Stimulated activated CD4-positive, alpha-beta T cell treated with anti-CD3 and anti-CD28 coated beads, Interleukin-2, amount 100 ng/mL, for 24 hours (primary cell): ENCODE results near the gene FBXO4.
"Not testable (repeated sequence)": the region's sequence is repeated elsewhere in the genome, so short reads cannot be mapped to it uniquely, and the experiment has no call there.

Experiments used
- DNase-seq, 2 donors: peaks; one replicate each; pipeline ENCODE4 v3.0.0-alpha.2; 2020

Gene FBXO4

DNA sequence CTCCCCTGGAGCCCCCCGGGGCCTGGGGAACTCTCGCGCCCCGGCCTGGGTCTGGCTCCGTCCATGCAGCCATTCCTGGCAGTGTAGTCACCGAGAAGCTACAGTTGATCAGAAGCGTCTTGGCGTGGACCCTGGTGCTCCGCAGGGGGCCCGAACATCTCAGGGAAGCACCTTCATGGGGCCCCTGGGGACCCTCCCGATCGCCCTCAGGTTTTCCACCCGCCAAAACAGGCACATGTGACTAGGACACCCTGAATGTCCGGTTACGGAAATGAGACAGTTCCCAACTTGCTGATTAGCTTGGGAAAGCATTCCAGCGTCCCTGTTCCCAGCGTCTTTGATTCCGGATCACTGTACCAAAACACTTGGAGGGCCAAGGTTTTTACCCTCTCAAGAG lies 472 bp downstream of the FBXO4 start:
- peak; percentile 42 for DNase-seq

DNA sequence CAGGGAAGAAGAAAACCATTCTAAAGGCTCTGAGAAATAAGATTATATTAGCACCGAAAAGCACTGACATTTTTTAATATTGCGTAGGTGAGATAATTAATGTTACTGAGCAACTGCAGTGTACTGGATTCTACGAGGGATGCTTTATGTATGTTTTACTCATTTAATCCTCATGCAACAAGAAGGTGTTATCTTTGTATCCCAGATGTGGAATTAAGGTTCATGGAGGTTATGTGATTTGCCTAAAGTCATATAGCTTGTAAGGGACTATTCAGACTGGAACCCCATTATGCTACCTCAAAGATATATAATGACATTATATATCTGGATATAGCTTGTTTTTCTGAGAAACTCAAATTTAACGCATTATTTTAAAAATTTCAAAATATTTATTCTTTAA lies 2.5 kb downstream of the FBXO4 start:
- DNase-seq: no peak

- no peak for DNase-seq
These were observed 4.0 kb downstream of the FBXO4 start for GRCh38 chr5:41929035-41929434.

DNA sequence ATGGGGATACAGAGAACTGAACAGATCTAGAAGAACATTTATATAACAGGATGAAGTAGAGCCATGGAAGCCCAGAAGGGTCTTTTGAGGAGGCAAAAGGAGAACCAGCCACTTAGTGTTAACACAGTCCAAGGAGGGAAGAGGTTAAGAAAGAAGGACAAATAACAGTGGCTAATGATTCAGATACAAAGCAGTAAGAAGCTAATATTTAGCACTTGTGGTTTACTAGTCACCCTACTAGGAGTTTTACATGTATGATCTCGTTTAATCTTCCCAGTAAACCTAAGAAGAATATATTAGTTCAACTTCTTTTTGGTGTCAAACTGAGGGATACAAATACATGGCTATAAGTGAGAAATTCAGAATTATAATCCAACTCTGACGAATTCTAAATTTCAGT lies 7.7 kb downstream of the FBXO4 start:
- no peak for DNase-seq

DNA sequence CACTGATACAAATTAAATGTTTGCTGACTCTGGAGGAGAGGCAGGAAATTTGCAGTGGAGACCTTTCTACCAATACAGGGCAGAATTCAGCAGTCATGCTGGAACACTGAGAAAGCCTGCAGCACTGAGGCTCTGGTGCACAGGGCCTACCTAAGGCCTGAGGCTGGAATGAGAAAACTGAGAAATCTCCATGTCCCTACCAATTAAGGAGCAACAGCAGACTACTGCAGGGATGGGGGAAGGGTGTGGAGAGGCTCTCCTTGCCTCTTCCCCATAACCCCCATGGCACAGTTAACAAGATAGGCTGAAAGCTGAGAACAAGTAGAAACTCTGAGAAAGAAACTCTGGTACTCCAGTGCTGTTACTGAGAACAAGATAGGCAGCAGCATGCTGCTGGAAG lies 10.5 kb downstream of the FBXO4 start:
- DNase-seq: no peak

DNA sequence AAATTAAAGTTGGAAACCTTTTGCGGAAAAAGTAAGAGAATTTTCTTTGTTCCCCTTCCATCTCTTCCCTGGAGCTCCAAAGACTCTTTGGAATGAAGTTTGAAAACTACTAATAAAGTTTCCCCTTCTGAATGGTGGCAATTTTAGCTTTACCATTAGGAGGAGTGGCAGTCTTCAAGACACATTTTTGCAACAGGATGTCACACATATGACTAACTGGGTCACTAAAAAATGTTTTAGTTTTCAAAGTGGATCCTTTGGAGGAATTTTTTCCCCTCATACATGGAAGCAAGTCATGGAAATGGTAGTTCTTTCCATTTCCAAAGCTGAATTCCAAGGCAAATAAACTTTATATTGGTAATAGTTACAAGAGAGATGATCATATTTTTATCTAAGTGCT lies 15.6 kb downstream of the FBXO4 start:
- no peak for DNase-seq

GRCh38 chr5:41945332-41945955 lies 20.4 kb downstream of the FBXO4 start:
- not testable (repeated sequence) for DNase-seq

DNA sequence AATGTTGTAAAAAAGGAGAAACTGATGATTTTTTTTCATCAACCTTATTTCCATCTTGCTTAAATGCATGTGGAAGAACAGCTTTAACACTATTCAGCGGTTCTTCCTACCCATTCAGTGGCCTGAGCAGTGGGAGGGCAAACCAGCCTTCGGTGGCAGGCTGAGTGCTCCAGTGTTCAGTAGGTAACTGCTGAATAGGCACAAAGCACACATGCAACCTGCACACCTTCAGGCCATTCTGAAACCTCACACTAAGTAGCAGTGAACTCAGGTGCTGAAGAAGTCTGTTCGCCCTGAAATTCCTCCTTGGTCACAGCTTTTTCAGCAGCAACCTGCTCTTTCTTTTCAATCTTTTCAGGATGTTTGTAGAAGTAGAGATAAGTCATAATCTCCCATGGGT lies 26.1 kb downstream of the FBXO4 start:
- no peak for DNase-seq

GRCh38 chr5:41954286-41954685 lies 29.2 kb downstream of the FBXO4 start:
- DNase-seq: no peak

GRCh38 chr5:41955432-41956024 lies 30.4 kb downstream of the FBXO4 start:
- no peak for DNase-seq

GRCh38 chr5:41956943-41957342 lies 31.9 kb downstream of the FBXO4 start:
- no peak for DNase-seq

DNA sequence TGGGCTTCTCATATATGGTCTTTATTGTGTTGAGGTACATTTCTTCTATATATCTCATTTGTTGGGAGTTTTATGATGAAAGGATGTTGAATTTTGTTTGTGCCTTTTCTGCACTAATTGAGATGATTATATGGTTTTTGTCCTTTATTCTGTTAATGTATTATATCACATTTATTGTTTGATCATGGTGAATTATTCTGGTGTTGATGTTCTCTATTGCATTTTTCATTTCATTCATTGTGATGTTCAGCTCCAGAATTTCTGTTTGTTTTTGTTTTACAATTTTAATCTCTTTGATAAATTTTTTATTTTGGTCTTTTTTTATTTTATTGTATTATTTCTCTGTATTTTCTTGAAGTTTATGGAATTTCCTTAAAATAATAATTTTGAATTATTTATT lies 35.4 kb downstream of the FBXO4 start:
- DNase-seq: no peak

DNA sequence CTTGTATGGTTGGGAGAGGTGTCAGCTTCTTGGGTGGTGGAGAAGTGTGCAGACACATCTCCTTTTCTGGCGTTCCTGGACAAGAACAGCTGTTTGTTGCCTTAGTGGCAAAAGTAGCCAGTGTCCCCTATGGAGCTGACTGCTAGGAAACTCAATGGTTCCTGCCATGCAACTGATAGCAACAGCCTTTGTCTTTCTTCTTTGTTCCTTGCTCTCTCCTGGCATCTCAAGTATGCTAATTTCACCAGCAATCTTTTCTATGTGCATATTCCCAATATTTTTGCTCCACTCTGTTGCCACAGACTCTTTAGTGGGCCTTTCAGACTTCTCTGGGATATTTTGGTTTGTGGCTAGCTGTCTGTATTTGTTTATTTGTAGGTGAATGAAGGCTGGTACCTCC lies 36.7 kb downstream of the FBXO4 start:
- no peak for DNase-seq

GRCh38 chr5:41962491-41962890 lies 37.4 kb downstream of the FBXO4 start:
- DNase-seq: no peak

DNA sequence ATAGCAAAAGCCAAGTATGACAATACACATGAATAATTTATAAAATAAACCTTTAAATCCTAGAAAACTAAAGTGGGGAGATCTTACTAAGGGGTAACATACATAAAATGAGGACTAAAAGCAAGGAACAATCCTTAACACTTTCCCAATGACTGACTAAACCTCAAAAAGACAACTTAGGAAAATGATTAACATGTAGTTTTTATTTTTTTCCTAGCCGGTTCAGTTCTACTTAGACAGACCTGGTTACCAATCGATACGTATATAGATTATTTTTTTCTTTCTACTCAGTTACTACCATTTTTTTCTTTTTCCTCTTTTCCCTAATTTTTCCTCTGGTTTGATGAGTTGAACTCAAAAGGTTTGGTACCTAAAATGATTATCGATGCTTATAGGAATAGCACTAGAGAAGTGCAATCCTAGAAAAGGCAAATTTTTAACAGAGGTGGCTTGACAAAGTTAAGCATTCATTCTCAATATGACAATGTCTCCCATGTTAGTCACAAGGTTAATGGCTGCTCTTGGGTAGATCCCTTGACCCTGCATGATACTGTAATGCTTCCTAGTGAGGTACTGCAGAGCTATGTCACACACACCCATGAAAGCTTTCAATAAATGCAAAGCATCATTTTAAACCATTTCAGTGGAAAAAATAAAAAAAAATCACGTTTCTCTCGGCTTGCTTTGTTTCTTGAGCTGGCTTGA lies 41.5 kb downstream of the FBXO4 start:
- DNase-seq: no peak

DNA sequence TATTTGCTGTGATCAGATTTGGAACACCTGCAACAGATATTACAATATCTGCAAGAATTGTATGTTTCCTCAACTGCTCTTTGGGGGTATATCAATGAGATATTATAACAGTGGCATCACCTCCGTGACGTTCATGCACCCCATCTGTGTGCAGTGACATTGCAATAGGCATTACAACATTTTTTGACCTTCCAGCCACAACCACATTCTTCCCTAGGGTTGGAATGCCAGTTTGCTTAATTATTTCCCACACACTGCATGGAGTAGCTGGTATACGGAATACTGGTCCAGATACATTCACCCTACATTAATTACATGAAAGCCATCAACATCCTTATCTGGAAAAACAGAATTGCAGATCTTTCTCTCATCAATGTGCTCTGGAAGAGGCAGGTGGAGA lies 42.3 kb downstream of the FBXO4 start:
- no peak for DNase-seq

GRCh38 chr5:41968153-41968723 lies 43.2 kb downstream of the FBXO4 start:
- DNase-seq: no peak

DNA sequence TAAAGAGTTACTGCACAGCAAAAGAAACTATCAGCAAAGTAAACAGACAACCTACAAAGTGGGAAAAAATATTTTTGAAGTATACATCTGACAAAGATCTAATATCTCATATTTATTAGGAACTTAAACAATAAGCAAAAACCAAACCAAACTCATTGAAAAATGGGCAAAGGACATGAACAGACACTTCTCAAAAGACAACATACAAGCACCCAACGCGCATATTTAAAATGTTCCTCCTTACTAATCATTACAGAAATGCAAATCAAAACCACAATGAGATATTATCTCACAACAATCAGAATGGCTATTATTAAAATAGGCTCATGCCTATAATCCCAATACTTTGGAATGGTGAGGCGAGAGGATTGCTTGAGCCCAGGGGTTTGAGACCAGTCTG lies 48.0 kb downstream of the FBXO4 start:
- no peak for DNase-seq

DNA sequence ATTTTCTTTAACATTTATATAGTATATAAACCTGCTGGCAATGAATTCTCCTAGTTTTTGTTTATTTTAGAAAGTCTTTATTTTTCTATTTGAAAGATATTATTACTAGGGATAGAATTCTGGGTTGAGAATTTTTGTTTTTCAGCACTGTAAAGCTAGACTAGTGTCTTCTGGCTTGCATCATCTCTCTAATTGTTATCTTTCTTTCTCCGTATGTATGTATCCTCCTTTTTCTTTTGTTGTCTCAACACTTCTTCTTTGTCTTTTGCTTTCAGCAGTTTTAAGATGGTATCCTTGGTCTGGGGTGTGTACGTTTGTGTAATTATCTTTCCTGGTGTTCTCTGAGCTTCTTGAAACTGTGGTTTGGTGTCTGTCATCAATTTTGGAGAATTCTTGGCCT lies 48.8 kb downstream of the FBXO4 start:
- DNase-seq: no peak

DNA sequence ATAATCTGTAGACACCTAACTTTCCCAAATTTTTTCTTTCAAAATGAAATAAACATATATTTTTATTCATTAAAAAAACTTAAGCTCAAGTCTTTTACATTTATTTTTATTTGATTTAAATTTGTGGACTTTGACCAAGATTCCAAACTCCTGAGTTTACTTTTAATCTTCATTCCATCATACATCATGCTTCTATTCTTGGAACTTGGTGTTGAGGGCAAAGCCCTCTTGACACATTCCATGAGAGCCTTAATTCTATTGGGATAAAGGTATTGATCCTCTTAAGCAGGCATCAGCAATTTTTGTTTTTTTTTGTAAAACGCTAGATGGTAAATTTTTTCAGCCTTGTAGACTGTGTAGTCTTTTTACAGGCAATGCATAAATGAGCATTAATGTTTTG lies 53.6 kb downstream of the FBXO4 start:
- DNase-seq: no peak

- no peak for DNase-seq
These were observed 55.3 kb downstream of the FBXO4 start for GRCh38 chr5:41980396-41980795.

- DNase-seq: no peak
These were observed 55.8 kb downstream of the FBXO4 start for GRCh38 chr5:41980870-41981269.

GRCh38 chr5:41982858-41983257 lies 57.8 kb downstream of the FBXO4 start:
- DNase-seq: not testable (repeated sequence)

- DNase-seq: no peak
These were observed 58.2 kb downstream of the FBXO4 start for GRCh38 chr5:41983284-41983683.
